ENCODE measurements around the gene ELMO1. TPM values are rescaled to one million over a fixed set of nuclear protein-coding genes. Genes with fewer than 3 reads are reported as not detected.

Gene ELMO1
- polyA plus RNA-seq, 2 of the 4 experiments (the other 2 are of a cell fraction), result 2.3 to 6.1 TPM

GRCh38 chr7:37441816-37442215, 6.8 kb downstream of the ELMO1 start:
- TF ChIP-seq RCOR1 (IDR thresholded peaks at IDR 0.05; ENCODE audit: low read depth, low read length) (no peak), CTCF (IDR thresholded peaks at IDR 0.05) (no peak), FOSB (CRISPR knock-in tag; IDR thresholded peaks at IDR 0.05) (no peak), NPAS2 (CRISPR knock-in tag; IDR thresholded peaks at IDR 0.05; ENCODE audit: borderline replicate concordance) (no peak)
- CTCF ChIA-PET, result interaction anchor here (1.3 kb wide), 1 partner anchor 54 kb away, joined by 3 read pairs; no protein-coding TSS in a partner anchor
- H3K4me3 ChIP-seq, result no peak overlapping the region
- H3K27ac ChIP-seq, result no peak overlapping the region
- peaks cover 11% of the 10 kb centered on the region for H3K4me1 ChIP-seq
- POLR2A ChIA-PET, result no interaction called here
- 30% methylated on average over 3 of the region's 3 CpGs for WGBS (ENCODE audit: missing lambda C conversion rate)
- no peak for ATAC-seq
- no peak for DNase-seq (ENCODE audit: low read depth in 1 of 2, low spot score in 1 of 2)
- no peaks in the 10 kb centered on the region for H3K9me3 ChIP-seq
- H3K4me2 ChIP-seq, result no peak overlapping the region
- no peak for FAIRE-seq

- ATAC-seq (no peak), DNase-seq (ENCODE audit: low read depth in 1 of 2, low spot score in 1 of 2) (no peak), FAIRE-seq (no peak)
- no peak overlapping the region for H3K4me3 ChIP-seq
- TF ChIP-seq NPAS2 (CRISPR knock-in tag; IDR thresholded peaks at IDR 0.05; ENCODE audit: borderline replicate concordance) (no peak), HOXB5 (CRISPR knock-in tag; IDR thresholded peaks at IDR 0.05) (no peak), MYC (IDR thresholded peaks at IDR 0.05; ENCODE audit: borderline replicate concordance, low read length) (no peak), E2F6 (IDR thresholded peaks at IDR 0.05; ENCODE audit: borderline replicate concordance, low read depth) (no peak), TFCP2L1 (CRISPR knock-in tag; IDR thresholded peaks at IDR 0.05) (no peak), ATOH8 (CRISPR knock-in tag; IDR thresholded peaks at IDR 0.05; ENCODE audit: low read depth) (no peak), ZFP36 (IDR thresholded peaks at IDR 0.05; ENCODE audit: borderline replicate concordance, partially characterized antibody) (no peak), ZC3H11A (IDR thresholded peaks at IDR 0.05) (no peak), CBX2 (IDR thresholded peaks at IDR 0.05; ENCODE audit: borderline replicate concordance, low read depth) (no peak), RARB (CRISPR knock-in tag; IDR thresholded peaks at IDR 0.05) (no peak), MAX (IDR thresholded peaks at IDR 0.05) (no peak)
- ChIA-PET CTCF (no interaction called here), POLR2A (no interaction called here)
- no peak overlapping the region for H3K4me2 ChIP-seq
- WGBS (ENCODE audit: missing lambda C conversion rate), result 55% methylated on average over 3 of the region's 3 CpGs
- no peak overlapping the region for H3K27ac ChIP-seq
- peaks cover 11% of the 10 kb centered on the region for H3K4me1 ChIP-seq
- no peaks in the 10 kb centered on the region for H3K9me3 ChIP-seq
Observed at GRCh38 chr7:37441386-37441760, 7.3 kb downstream of the ELMO1 start.

- FAIRE-seq (no peak), ATAC-seq (no peak)
Observed at GRCh38 chr7:37440738-37441385, 7.8 kb downstream of the ELMO1 start.

More at GRCh38 chr7:37440738-37441385, 7.8 kb downstream of the ELMO1 start:
- Histone ChIP-seq H3K4me3 (no peak overlapping the region), H3K9me3 (no peaks in the 10 kb centered on the region), H3K4me1 (peaks cover 11% of the 10 kb centered on the region), H3K27ac (no peak overlapping the region), H3K4me2 (no peak overlapping the region)
- TF ChIP-seq HOXB13 (CRISPR knock-in tag; IDR thresholded peaks at IDR 0.05; ENCODE audit: low read depth) (no peak), HEYL (CRISPR knock-in tag; IDR thresholded peaks at IDR 0.05) (no peak), SMC3 (IDR thresholded peaks at IDR 0.05) (no peak), ZNF302 (CRISPR knock-in tag; IDR thresholded peaks at IDR 0.05) (no peak), TFCP2L1 (CRISPR knock-in tag; IDR thresholded peaks at IDR 0.05) (no peak), RARB (CRISPR knock-in tag; IDR thresholded peaks at IDR 0.05) (no peak), CBX2 (IDR thresholded peaks at IDR 0.05; ENCODE audit: borderline replicate concordance, low read depth) (no peak), EHMT2 (IDR thresholded peaks at IDR 0.05; ENCODE audit: low read depth) (no peak), CBX8 (IDR thresholded peaks at IDR 0.05) (no peak), POLR2A (IDR thresholded peaks at IDR 0.05; ENCODE audit: low read length) (no peak), HOXA7 (CRISPR knock-in tag; IDR thresholded peaks at IDR 0.05) (no peak), FOXS1 (CRISPR knock-in tag; IDR thresholded peaks at IDR 0.05) (no peak), EHF (CRISPR knock-in tag; IDR thresholded peaks at IDR 0.05) (no peak), HMGXB4 (CRISPR knock-in tag; IDR thresholded peaks at IDR 0.05; ENCODE audit: borderline replicate concordance) (no peak), SREBF2 (IDR thresholded peaks at IDR 0.05) (no peak), RCOR1 (IDR thresholded peaks at IDR 0.05; ENCODE audit: low read depth, low read length) (no peak)
- ChIA-PET CTCF (no interaction called here), POLR2A (no interaction called here)
- WGBS (ENCODE audit: missing lambda C conversion rate), result 80% methylated on average over 8 of the region's 8 CpGs
- no peak for DNase-seq (ENCODE audit: low read depth in 1 of 2, low spot score in 1 of 2)

Data from A549 (cell line).